Neural cell (in vitro differentiated cells): Measurements from ENCODE around the gene LIF. TPM values are rescaled to one million over a fixed set of nuclear protein-coding genes. Genes with fewer than 3 reads are reported as not detected.

Experiments used
- H2AFZ ChIP-seq: fragments of 200-600, 300-800 bp; sonication (generic), shearing (Covaris generic); 2 replicates; pipeline ENCODE4 v1.6.0; 2014; ENCODE audit warnings: low read depth, mild to moderate bottlenecking, antibody characterized with exemption, low read length, moderate library complexity
- H3F3A ChIP-seq: fragments of 200-600 bp; shearing (Covaris generic); 2 replicates; pipeline ENCODE4 v1.6.1; 2016; ENCODE audit warnings: mild to moderate bottlenecking, moderate library complexity, mixed read lengths, antibody characterized with exemption, low read length; ENCODE audit not compliant: insufficient read depth, poor library complexity, severe bottlenecking
- H3K27ac ChIP-seq: fragments of 200-600, 300-800 bp; sonication (generic), shearing (Covaris generic); 2 replicates; pipeline ENCODE4 v1.5.1; 2014; ENCODE audit warnings: mild to moderate bottlenecking, low read length, moderate library complexity
- H3K27me3 ChIP-seq: fragments of 300-800, 200-600 bp; sonication (generic), shearing (Covaris generic); 2 replicates; pipeline ENCODE4 v1.6.0; 2014; ENCODE audit warnings: mild to moderate bottlenecking, low read depth, low read length, moderate library complexity; ENCODE audit not compliant: insufficient read depth
- H3K36me3 ChIP-seq: fragments of 300-800, 200-600 bp; sonication (generic), shearing (Covaris generic); 2 replicates; pipeline ENCODE4 v1.5.1; 2014; ENCODE audit warnings: mild to moderate bottlenecking, antibody characterized with exemption, low read length, moderate library complexity; ENCODE audit not compliant: insufficient read depth
- H3K4me2 ChIP-seq: fragments of 300-800, 200-600 bp; sonication (generic), shearing (Covaris generic); 2 replicates; pipeline ENCODE4 v1.6.0; 2014; ENCODE audit warnings: mild to moderate bottlenecking, low read length
- H3K4me3 ChIP-seq: fragments of 300-800, 200-600 bp; sonication (generic), shearing (Covaris generic); 2 replicates; pipeline ENCODE4 v1.5.1; 2014; ENCODE audit warnings: mild to moderate bottlenecking, low read length, moderate library complexity
- H3K79me2 ChIP-seq: fragments of 200-600 bp; shearing (Covaris generic); replicated peaks from 2 replicates; pipeline ENCODE4 v1.6.0; 2014; ENCODE audit warnings: mild to moderate bottlenecking, low read length, moderate library complexity; ENCODE audit not compliant: insufficient read depth
- H3K9ac ChIP-seq: fragments of 300-800, 200-600 bp; sonication (generic), shearing (Covaris generic); 2 replicates; pipeline ENCODE4 v1.6.1; 2016; ENCODE audit warnings: mild to moderate bottlenecking, low read length, mixed read lengths
- H3K9me2 ChIP-seq: fragments of 200-600 bp; shearing (Covaris generic); 2 replicates; pipeline ENCODE4 v1.6.1; 2016; ENCODE audit warnings: mild to moderate bottlenecking, low read length, mixed read lengths; ENCODE audit not compliant: insufficient read depth
- H3K9me3 ChIP-seq: fragments of 200-600, 300-800 bp; sonication (generic), shearing (Covaris generic); 2 replicates; pipeline ENCODE4 v1.6.1; 2016; ENCODE audit warnings: mild to moderate bottlenecking, mixed run types, low read length, moderate library complexity, mixed read lengths
- H4K20me1 ChIP-seq: fragments of 200-600 bp; shearing (Covaris generic); 2 replicates; pipeline ENCODE4 v1.6.1; 2016; ENCODE audit warnings: mild to moderate bottlenecking, mixed run types; ENCODE audit not compliant: insufficient read depth
- CTCF ChIP-seq: fragments of 450-650 bp; IDR thresholded peaks from 2 replicates; pipeline ENCODE4 v1.5.1; 2014; ENCODE audit warnings: antibody characterized with exemption, mild to moderate bottlenecking, moderate library complexity; ENCODE audit not compliant: poor library complexity, severe bottlenecking
- EP300 ChIP-seq: fragments of 450-650 bp; conservative IDR thresholded peaks from 2 replicates; pipeline ENCODE4 v1.6.1; 2014; ENCODE audit warnings: antibody characterized with exemption, mild to moderate bottlenecking, moderate library complexity; ENCODE audit not compliant: poor library complexity, severe bottlenecking
- EZH2 ChIP-seq: fragments of 200-600, 300-800 bp; shearing (Covaris generic), sonication (generic); IDR thresholded peaks from 2 replicates; pipeline ENCODE4 v1.6.1; 2014; ENCODE audit warnings: antibody characterized with exemption, low read length, borderline replicate concordance, mild to moderate bottlenecking; ENCODE audit not compliant: insufficient read depth, poor library complexity, severe bottlenecking
- MXI1 ChIP-seq: fragments of 450-650 bp; conservative IDR thresholded peaks from 2 replicates; pipeline ENCODE4 v1.6.1; 2014; ENCODE audit warnings: antibody characterized with exemption, mild to moderate bottlenecking; ENCODE audit not compliant: poor library complexity, severe bottlenecking
- POLR2AphosphoS5 ChIP-seq: IDR thresholded peaks from 2 replicates; pipeline ENCODE4 v1.6.1; 2012
- RAD21 ChIP-seq: fragments of 450-650 bp; conservative IDR thresholded peaks from 2 replicates; pipeline ENCODE4 v1.6.1; 2014; ENCODE audit warnings: antibody characterized with exemption, mild to moderate bottlenecking, moderate library complexity
- REST ChIP-seq: IDR thresholded peaks from 2 replicates; pipeline ENCODE4 v1.6.1; 2012; ENCODE audit warnings: borderline replicate concordance
- SMC3 ChIP-seq: fragments of 450-650 bp; conservative IDR thresholded peaks from 2 replicates; pipeline ENCODE4 v1.6.1; 2014; ENCODE audit warnings: antibody characterized with exemption, mild to moderate bottlenecking, moderate library complexity; ENCODE audit not compliant: poor library complexity
- TAF1 ChIP-seq: IDR thresholded peaks from 2 replicates; pipeline ENCODE4 v1.6.1; 2012; ENCODE audit warnings: low read depth
- polyA plus RNA-seq: library from polyadenylated mRNA; depleted of rRNA; stranded (reverse); fragments of >200 nt; gene quantifications from 2 replicates; pipeline ENCODE4 v1.2.3, GENCODE V29; 2014

LIF gene
- polyA plus RNA-seq, 1 donor from 2014 or later: 0.05 TPM

- Histone ChIP-seq H2AFZ (no peak overlapping the region), H3K4me3 (no peak overlapping the region), H4K20me1 (no peaks in the 10 kb centered on the region), H3K27me3 (no peaks in the 10 kb centered on the region), H3K4me2 (no peak overlapping the region), H3K79me2 (no peaks in the 10 kb centered on the region), H3K9me3 (no peaks in the 10 kb centered on the region), H3K27ac (no peak overlapping the region), H3K9ac (no peak overlapping the region), H3K9me2 (no peaks in the 10 kb centered on the region), H3F3A (no peaks in the 10 kb centered on the region), H3K36me3 (no peaks in the 10 kb centered on the region)
- TF ChIP-seq TAF1 (no peak), CTCF (no peak)
Observed at GRCh38 chr22:30230787-30231461, 15.6 kb downstream of the LIF start.

GRCh38 chr22:30230330-30230729 lies 16.2 kb downstream of the LIF start:
- TF ChIP-seq SMC3 (no peak), RAD21 (no peak), EP300 (no peak), REST (no peak), CTCF (no peak), POLR2AphosphoS5 (no peak), MXI1 (no peak), TAF1 (no peak), EZH2 (no peak)
- no peak overlapping the region for H3K4me2 ChIP-seq

More at GRCh38 chr22:30230330-30230729, 16.2 kb downstream of the LIF start:
- Histone ChIP-seq H3F3A (no peaks in the 10 kb centered on the region), H3K4me3 (no peak overlapping the region), H3K36me3 (no peaks in the 10 kb centered on the region), H3K9ac (no peak overlapping the region), H3K27me3 (no peaks in the 10 kb centered on the region), H3K9me3 (no peaks in the 10 kb centered on the region), H4K20me1 (no peaks in the 10 kb centered on the region), H3K9me2 (no peaks in the 10 kb centered on the region), H3K79me2 (no peaks in the 10 kb centered on the region), H2AFZ (no peak overlapping the region), H3K27ac (no peak overlapping the region)
